ENCODE results near the gene AUTS2.

DNA sequence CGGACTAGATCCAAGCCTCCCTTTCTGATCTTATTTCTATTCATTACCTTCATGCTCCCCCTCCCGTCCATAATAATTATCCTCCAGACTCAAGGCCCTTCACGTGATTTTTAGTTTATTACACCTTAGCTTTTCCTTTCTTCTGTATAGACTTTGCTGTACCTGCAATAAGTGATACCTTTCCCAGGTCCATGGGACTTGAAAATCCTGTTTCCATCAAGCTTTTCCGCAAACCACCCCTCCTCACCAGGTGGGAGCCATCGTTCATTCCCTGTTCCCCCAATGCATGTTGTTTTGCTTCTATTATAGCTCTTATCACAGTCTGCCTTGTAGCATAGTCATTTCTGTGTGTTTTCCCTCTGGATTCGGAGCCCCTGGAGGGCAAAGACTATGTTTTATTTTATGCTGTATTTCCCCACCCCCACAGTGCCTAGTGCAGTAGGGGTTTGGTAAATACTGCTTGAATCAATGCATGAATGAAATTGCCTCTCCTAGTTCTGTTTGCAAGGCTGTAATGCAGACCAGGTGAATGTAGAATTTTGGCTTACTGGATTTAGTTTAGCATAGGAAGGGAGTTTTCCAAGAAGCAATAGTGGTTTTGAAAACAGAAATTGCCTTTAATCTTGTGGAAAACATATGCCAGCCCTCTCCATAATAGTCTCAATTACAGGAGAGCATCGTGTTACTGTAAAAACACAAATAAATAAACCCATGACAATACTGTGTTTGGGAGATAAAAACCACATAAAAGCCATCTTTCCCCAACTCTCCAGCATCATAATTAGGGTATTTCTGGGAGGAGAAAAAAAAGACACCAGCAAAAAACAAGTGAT is 213.4 kb downstream of the AUTS2 start:
- TF ChIP-seq CTCF (IDR thresholded peaks at IDR 0.05): no peak
- TF ChIP-seq POLR2A (IDR thresholded peaks at IDR 0.05): no peak

Measured in thyroid gland (tissue), 4 donors.